ENCODE results near the gene CLIP4.
A peak's percentile ranks its signal among the peaks of the same experiment; 100 is the strongest.

The CLIP4 gene

GRCh38 chr2:29165362-29166241, 50.4 kb downstream of the CLIP4 start:
- in situ Hi-C loops (cut with MboI; ENCODE audit: low pct_unique_long_range_greater_than_20kb, low sequenced_read_pairs), result no loop called here
- no peak for DNase-seq

GRCh38 chr2:29166242-29167039, 51.2 kb downstream of the CLIP4 start:
- in situ Hi-C loops (cut with MboI; ENCODE audit: low pct_unique_long_range_greater_than_20kb, low sequenced_read_pairs), result no loop called here
- peak; percentile 3 for DNase-seq

- in situ Hi-C loops (cut with MboI; ENCODE audit: low pct_unique_long_range_greater_than_20kb, low sequenced_read_pairs), result loop anchor here (25.0 kb wide), 1 partner anchor 363 kb away; the partner anchor contains the start of gene SPDYA
- no peak for DNase-seq
Measured at GRCh38 chr2:29174937-29175336, 59.7 kb downstream of the CLIP4 start.

- in situ Hi-C loops (cut with MboI; ENCODE audit: low pct_unique_long_range_greater_than_20kb, low sequenced_read_pairs), result loop anchor here (25.0 kb wide), 1 partner anchor 363 kb away; the partner anchor contains the start of gene SPDYA
- no peak for DNase-seq
Measured at GRCh38 chr2:29175338-29175737, 60.1 kb downstream of the CLIP4 start.

- no peak for DNase-seq
- in situ Hi-C loops (cut with MboI; ENCODE audit: low pct_unique_long_range_greater_than_20kb, low sequenced_read_pairs), result loop anchor here (25.0 kb wide), 1 partner anchor 370 kb away; the partner anchor contains the start of gene SPDYA
Measured at GRCh38 chr2:29182334-29182733, 67.1 kb downstream of the CLIP4 start.

- no peak for DNase-seq
- in situ Hi-C loops (cut with MboI; ENCODE audit: low pct_unique_long_range_greater_than_20kb, low sequenced_read_pairs), result loop anchor here (25.0 kb wide), 1 partner anchor 371 kb away; the partner anchor contains the start of gene SPDYA
Measured at GRCh38 chr2:29182920-29183319, 67.7 kb downstream of the CLIP4 start.

GRCh38 chr2:29184531-29184930, 69.3 kb downstream of the CLIP4 start:
- DNase-seq, result no peak
- in situ Hi-C loops (cut with MboI; ENCODE audit: low pct_unique_long_range_greater_than_20kb, low sequenced_read_pairs), result loop anchor here (25.0 kb wide), 1 partner anchor 372 kb away; the partner anchor contains the start of gene SPDYA

GRCh38 chr2:29186817-29187216, 71.6 kb downstream of the CLIP4 start:
- in situ Hi-C loops (cut with MboI; ENCODE audit: low pct_unique_long_range_greater_than_20kb, low sequenced_read_pairs), result loop anchor here (25.0 kb wide), 1 partner anchor 375 kb away; the partner anchor contains the start of gene SPDYA
- DNase-seq, result no peak

GRCh38 chr2:29187926-29188325, 72.7 kb downstream of the CLIP4 start:
- DNase-seq, result no peak
- in situ Hi-C loops (cut with MboI; ENCODE audit: low pct_unique_long_range_greater_than_20kb, low sequenced_read_pairs), result loop anchor here (25.0 kb wide), 1 partner anchor 376 kb away; the partner anchor contains the start of gene SPDYA

- in situ Hi-C loops (cut with MboI; ENCODE audit: low pct_unique_long_range_greater_than_20kb, low sequenced_read_pairs), result loop anchor here (25.0 kb wide), 1 partner anchor 377 kb away; the partner anchor contains the start of gene SPDYA
- DNase-seq, result no peak
Measured at GRCh38 chr2:29189052-29189451, 73.8 kb downstream of the CLIP4 start.

GRCh38 chr2:29191817-29192216, 76.6 kb downstream of the CLIP4 start:
- no peak for DNase-seq
- in situ Hi-C loops (cut with MboI; ENCODE audit: low pct_unique_long_range_greater_than_20kb, low sequenced_read_pairs), result loop anchor here (25.0 kb wide), 1 partner anchor 380 kb away; the partner anchor contains the start of gene SPDYA

- in situ Hi-C loops (cut with MboI; ENCODE audit: low pct_unique_long_range_greater_than_20kb, low sequenced_read_pairs), result loop anchor here (25.0 kb wide), 1 partner anchor 380 kb away; the partner anchor contains the start of gene SPDYA
- no peak for DNase-seq
Measured at GRCh38 chr2:29192526-29192925, 77.3 kb downstream of the CLIP4 start.

- in situ Hi-C loops (cut with MboI; ENCODE audit: low pct_unique_long_range_greater_than_20kb, low sequenced_read_pairs), result loop anchor here (25.0 kb wide), 1 partner anchor 381 kb away; the partner anchor contains the start of gene SPDYA
Measured at GRCh38 chr2:29193111-29193510, 77.9 kb downstream of the CLIP4 start.

GRCh38 chr2:29193681-29194080, 78.5 kb downstream of the CLIP4 start:
- DNase-seq, result no peak
- in situ Hi-C loops (cut with MboI; ENCODE audit: low pct_unique_long_range_greater_than_20kb, low sequenced_read_pairs), result loop anchor here (25.0 kb wide), 1 partner anchor 381 kb away; the partner anchor contains the start of gene SPDYA

More at GRCh38 chr2:29193111-29193510, 77.9 kb downstream of the CLIP4 start:
- DNase-seq, result no peak

- DNase-seq, result no peak
- in situ Hi-C loops (cut with MboI; ENCODE audit: low pct_unique_long_range_greater_than_20kb, low sequenced_read_pairs), result loop anchor here (25.0 kb wide), 1 partner anchor 383 kb away; the partner anchor contains the start of gene SPDYA
Measured at GRCh38 chr2:29195796-29196195, 80.6 kb downstream of the CLIP4 start.

GRCh38 chr2:29196792-29197788, 81.9 kb downstream of the CLIP4 start:
- in situ Hi-C loops (cut with MboI; ENCODE audit: low pct_unique_long_range_greater_than_20kb, low sequenced_read_pairs), result loop anchor here (25.0 kb wide), 1 partner anchor 385 kb away; the partner anchor contains the start of gene SPDYA
- peak; percentile 61 for DNase-seq

GRCh38 chr2:29201979-29202378, 86.8 kb downstream of the CLIP4 start:
- in situ Hi-C loops (cut with MboI; ENCODE audit: low pct_unique_long_range_greater_than_20kb, low sequenced_read_pairs), result no loop called here
- DNase-seq, result no peak
